ENCODE data around the gene SUPT5H. TPM values are rescaled to one million over a fixed set of nuclear protein-coding genes. Genes with fewer than 3 reads are reported as not detected.

SUPT5H gene
- total and polyA plus RNA-seq, 4 donors, result 55.1 to 127 (median 87.9) TPM

DNA sequence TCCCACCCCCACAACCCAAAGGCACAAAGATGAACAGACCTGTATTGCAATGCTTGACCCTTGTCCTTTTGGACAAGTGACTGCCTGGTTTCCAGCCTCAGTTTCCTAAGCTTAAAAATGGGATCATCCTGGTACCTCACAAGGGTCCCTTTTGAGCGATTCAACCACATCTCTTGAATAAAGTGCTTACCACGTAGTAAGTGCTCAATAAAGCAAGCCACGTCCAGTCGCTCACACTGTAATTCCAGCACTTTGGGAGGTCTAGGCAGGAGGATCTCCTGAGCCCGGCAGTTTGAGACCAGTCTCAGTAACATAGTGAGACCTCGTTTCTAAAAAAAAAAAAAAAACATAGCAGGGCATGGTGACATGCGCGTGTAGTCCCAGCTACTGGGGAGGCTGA lies 54.5 kb downstream of the SUPT5H start:
- H3K9ac ChIP-seq (ENCODE audit: insufficient read depth in 1 of 2, low read length in 2 of 2), result no peak overlapping the region
- H3K9me3 ChIP-seq (ENCODE audit: control insufficient read depth in 4 of 4, insufficient read depth in 3 of 4, low read length in 3 of 4), result peaks cover 0 to 5% (median 0%) of the 10 kb centered on the region in 4 donors
- 76 to 81% methylated on average over 8 of the region's 8 CpGs for WGBS, 2 donors
- TF ChIP-seq, protein P1, sequence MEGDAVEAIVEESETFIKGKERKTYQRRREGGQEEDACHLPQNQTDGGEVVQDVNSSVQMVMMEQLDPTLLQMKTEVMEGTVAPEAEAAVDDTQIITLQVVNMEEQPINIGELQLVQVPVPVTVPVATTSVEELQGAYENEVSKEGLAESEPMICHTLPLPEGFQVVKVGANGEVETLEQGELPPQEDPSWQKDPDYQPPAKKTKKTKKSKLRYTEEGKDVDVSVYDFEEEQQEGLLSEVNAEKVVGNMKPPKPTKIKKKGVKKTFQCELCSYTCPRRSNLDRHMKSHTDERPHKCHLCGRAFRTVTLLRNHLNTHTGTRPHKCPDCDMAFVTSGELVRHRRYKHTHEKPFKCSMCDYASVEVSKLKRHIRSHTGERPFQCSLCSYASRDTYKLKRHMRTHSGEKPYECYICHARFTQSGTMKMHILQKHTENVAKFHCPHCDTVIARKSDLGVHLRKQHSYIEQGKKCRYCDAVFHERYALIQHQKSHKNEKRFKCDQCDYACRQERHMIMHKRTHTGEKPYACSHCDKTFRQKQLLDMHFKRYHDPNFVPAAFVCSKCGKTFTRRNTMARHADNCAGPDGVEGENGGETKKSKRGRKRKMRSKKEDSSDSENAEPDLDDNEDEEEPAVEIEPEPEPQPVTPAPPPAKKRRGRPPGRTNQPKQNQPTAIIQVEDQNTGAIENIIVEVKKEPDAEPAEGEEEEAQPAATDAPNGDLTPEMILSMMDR (IDR thresholded peaks at IDR 0.05; ENCODE audit: control extremely low read depth, extremely low read depth), result no peak
- DNase-seq (no peak), ATAC-seq (ENCODE audit: insufficient read depth, low FRiP score) (no peak)
- H3K27me3 ChIP-seq (ENCODE audit: control insufficient read depth in 3 of 3, insufficient read depth in 3 of 3, low read length in 2 of 3), result peaks cover 10 to 39% (median 35%) of the 10 kb centered on the region in 3 donors
- no peak overlapping the region for H3K27ac ChIP-seq (ENCODE audit: low read depth in 1 of 2, low read length in 1 of 2)
- peaks cover 0 to 12% (median 0%) of the 10 kb centered on the region in 5 donors for H3K4me1 ChIP-seq (ENCODE audit: control insufficient read depth in 5 of 5, insufficient read depth in 5 of 5, low read length in 5 of 5)
- no peaks in the 10 kb centered on the region for H3K36me3 ChIP-seq (ENCODE audit: control insufficient read depth in 4 of 4, insufficient read depth in 4 of 4, low read length in 4 of 4)
- H3K4me3 ChIP-seq, result no peak overlapping the region

DNA sequence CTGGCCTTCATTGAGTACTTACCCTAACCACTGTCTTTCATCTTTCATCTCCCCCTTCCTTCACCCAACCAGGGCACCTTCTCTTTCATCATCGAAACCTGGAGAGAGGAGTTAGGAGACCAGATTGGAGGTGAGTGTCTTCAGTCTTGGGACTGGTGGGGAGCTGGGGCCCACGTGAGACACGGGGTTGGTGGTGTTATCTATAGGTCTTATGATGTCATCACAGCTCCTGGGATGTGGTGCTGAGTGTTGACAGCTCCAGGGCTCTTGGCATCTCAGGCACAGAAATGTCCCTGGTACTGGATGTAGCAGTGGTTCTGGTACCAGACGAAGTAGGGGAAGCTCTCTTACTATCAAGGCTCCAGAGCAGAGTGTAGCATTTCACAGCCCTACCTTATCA lies 55.2 kb downstream of the SUPT5H start:
- TF ChIP-seq, protein P1 (IDR thresholded peaks at IDR 0.05; ENCODE audit: control extremely low read depth, extremely low read depth), result no peak
- Histone ChIP-seq H3K4me1 (ENCODE audit: control insufficient read depth in 5 of 5, insufficient read depth in 5 of 5, low read length in 5 of 5) (peaks cover 0 to 12% (median 0%) of the 10 kb centered on the region in 5 donors), H3K9me3 (ENCODE audit: control insufficient read depth in 4 of 4, insufficient read depth in 3 of 4, low read length in 3 of 4) (peaks cover 0 to 8% (median 0%) of the 10 kb centered on the region in 4 donors), H3K9ac (ENCODE audit: insufficient read depth in 1 of 2, low read length in 2 of 2) (no peak overlapping the region), H3K27me3 (ENCODE audit: control insufficient read depth in 3 of 3, insufficient read depth in 3 of 3, low read length in 2 of 3) (peaks cover 10 to 44% (median 35%) of the 10 kb centered on the region in 3 donors), H3K36me3 (ENCODE audit: control insufficient read depth in 4 of 4, insufficient read depth in 4 of 4, low read length in 4 of 4) (no peaks in the 10 kb centered on the region), H3K27ac (ENCODE audit: low read depth in 1 of 2, low read length in 1 of 2) (no peak overlapping the region), H3K4me3 (no peak overlapping the region)
- 45 to 48% methylated on average over 4 of the region's 4 CpGs for WGBS, 2 donors
- DNase-seq, result no peak
- no peak for ATAC-seq (ENCODE audit: insufficient read depth, low FRiP score)

DNA sequence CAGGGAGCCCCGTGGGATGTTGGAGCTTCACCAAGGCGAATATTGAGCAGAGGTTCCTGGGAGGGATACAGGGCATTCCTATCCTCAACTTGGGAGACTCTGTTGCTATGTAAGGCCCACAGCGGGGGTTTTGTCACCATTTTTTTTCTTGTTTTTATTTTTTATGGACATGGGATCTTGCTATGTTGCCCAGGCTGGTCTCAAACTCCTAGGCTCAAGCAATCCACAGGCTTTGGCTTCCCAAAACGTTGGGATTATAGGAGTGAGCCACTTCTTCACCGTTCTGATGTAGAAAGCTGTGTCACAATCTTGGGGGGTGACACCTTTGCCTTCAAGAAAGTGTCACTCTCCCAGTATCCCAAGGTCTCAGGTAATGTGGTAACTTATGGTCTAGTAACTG lies 56.0 kb downstream of the SUPT5H start:
- H3K9ac ChIP-seq (ENCODE audit: insufficient read depth in 1 of 2, low read length in 2 of 2), result no peak overlapping the region
- TF ChIP-seq, protein P1 (IDR thresholded peaks at IDR 0.05; ENCODE audit: control extremely low read depth, extremely low read depth), result no peak
- peaks cover 0 to 8% (median 0%) of the 10 kb centered on the region in 4 donors for H3K9me3 ChIP-seq (ENCODE audit: control insufficient read depth in 4 of 4, insufficient read depth in 3 of 4, low read length in 3 of 4)
- H3K4me1 ChIP-seq (ENCODE audit: control insufficient read depth in 5 of 5, insufficient read depth in 5 of 5, low read length in 5 of 5), result peaks cover 0 to 12% (median 0%) of the 10 kb centered on the region in 5 donors
- DNase-seq (no peak), ATAC-seq (ENCODE audit: insufficient read depth, low FRiP score) (no peak)
- H3K27me3 ChIP-seq (ENCODE audit: control insufficient read depth in 3 of 3, insufficient read depth in 3 of 3, low read length in 2 of 3), result peaks cover 5 to 45% (median 37%) of the 10 kb centered on the region in 3 donors
- no peaks in the 10 kb centered on the region for H3K36me3 ChIP-seq (ENCODE audit: control insufficient read depth in 4 of 4, insufficient read depth in 4 of 4, low read length in 4 of 4)
- H3K27ac ChIP-seq (ENCODE audit: low read depth in 1 of 2, low read length in 1 of 2), result no peak overlapping the region
- WGBS, 2 donors, result 76% methylated on average over 5 of the region's 5 CpGs
- H3K4me3 ChIP-seq, result no peak overlapping the region
